Activated T-helper 2 cell treated with anti-CD3 and anti-CD28 coated beads, Interferon-gamma antibody, Interleukin-2, Interleukin-4, amounts not matched to agents 10 μg/mL and 5 μg/mL and 100 μg/mL, durations not matched to agents 14 hours and 24 hours and 36 hours (primary cell): ENCODE data around the gene SMYD3. TPM values are rescaled to one million over a fixed set of nuclear protein-coding genes. Genes with fewer than 3 reads are reported as not detected.
"Not testable (repeated sequence)": the region's sequence is repeated elsewhere in the genome, so short reads cannot be mapped to it uniquely, and the experiment has no call there.

Experiments used
- DNase-seq: peaks from one replicate; pipeline ENCODE4 v3.0.0; 2021; ENCODE audit warnings: low spot score
- H3K27ac Mint-ChIP-seq: one replicate; pipeline ENCODE4 v1.8.0; 2021; ENCODE audit warnings: mixed read lengths
- H3K27me3 Mint-ChIP-seq: one replicate; pipeline ENCODE4 v1.8.0; 2021; ENCODE audit warnings: low read depth, mixed read lengths
- H3K36me3 Mint-ChIP-seq: one replicate; pipeline ENCODE4 v1.8.0; 2021; ENCODE audit warnings: low read depth, mixed read lengths
- H3K4me1 Mint-ChIP-seq: one replicate; pipeline ENCODE4 v1.8.0; 2021; ENCODE audit warnings: low read depth, mixed read lengths
- H3K4me3 Mint-ChIP-seq: one replicate; pipeline ENCODE4 v1.8.0; 2021; ENCODE audit warnings: low read depth, mild to moderate bottlenecking, moderate library complexity, mixed read lengths
- H3K9me3 Mint-ChIP-seq: one replicate; pipeline ENCODE4 v1.8.0; 2021; ENCODE audit warnings: mixed read lengths
- intact Hi-C: fragments of 100-400 bp; cut with micrococcal nuclease; formaldehyde crosslinking; loops from one replicate; pipeline ENCODE4 v1.15.1; 2023
- total RNA-seq: library from RNA; stranded (reverse); gene quantifications from 2 replicates; pipeline ENCODE4 v1.2.3, GENCODE V29; 2022

SMYD3 gene
- total RNA-seq, 1 donor from 2014 or later: 24.1 TPM

- Mint-ChIP-seq H3K9me3 (no peaks in the 10 kb centered on the region), H3K27me3 (no peaks in the 10 kb centered on the region)
These were observed 163.1 kb downstream of the SMYD3 start for GRCh38 chr1:246343937-246344336.

DNA sequence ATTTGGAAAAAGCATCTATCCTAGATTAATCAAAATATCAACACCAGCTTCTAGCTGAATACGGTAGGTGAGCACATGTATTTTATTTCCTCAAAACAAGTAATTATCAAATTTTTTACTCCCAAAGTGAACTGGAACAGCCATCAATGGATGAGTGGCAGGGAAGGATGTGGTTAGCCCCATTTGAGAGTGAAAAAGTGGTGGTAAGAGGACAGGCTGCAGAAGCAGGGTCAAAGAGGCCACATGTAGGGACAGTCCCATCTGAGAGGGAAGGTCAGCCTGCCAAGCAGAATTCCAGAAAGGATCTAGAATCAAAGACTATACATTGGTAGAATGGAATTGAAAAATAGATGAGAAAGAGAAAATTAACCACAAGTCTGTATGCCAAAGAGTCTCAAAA, 163.8 kb downstream of the SMYD3 start:
- no peak overlapping the region for H3K27ac Mint-ChIP-seq
- H3K36me3 Mint-ChIP-seq: no peaks in the 10 kb centered on the region
- no peak for DNase-seq
- intact Hi-C loops: no loop called here
- H3K9me3 Mint-ChIP-seq: no peaks in the 10 kb centered on the region
- H3K4me1 Mint-ChIP-seq: peaks cover 22% of the 10 kb centered on the region
- no peaks in the 10 kb centered on the region for H3K27me3 Mint-ChIP-seq
- no peak overlapping the region for H3K4me3 Mint-ChIP-seq

More at GRCh38 chr1:246343937-246344336, 163.1 kb downstream of the SMYD3 start:
- intact Hi-C loops: no loop called here
- Mint-ChIP-seq H3K4me3 (no peak overlapping the region), H3K36me3 (no peaks in the 10 kb centered on the region), H3K4me1 (peaks cover 15% of the 10 kb centered on the region), H3K27ac (no peak overlapping the region)
- no peak for DNase-seq

DNA sequence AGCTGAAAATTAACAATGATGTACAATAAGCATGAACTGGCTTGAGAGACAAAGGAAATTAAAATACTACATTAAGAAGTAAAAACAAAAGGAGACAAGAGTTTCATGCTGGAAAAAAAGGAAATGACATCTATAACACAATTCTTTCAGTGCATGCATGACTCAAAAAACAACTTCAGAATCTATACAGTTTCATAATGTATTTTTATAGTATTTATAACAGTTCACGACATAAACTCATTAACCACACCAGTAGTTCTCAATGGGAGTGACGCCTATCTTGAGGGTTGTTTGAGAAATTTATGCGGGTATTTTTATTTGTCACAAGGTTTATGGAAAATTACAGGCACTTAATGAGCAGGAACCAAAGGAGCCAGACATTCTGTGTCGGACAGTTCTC, 168.5 kb downstream of the SMYD3 start:
- Mint-ChIP-seq H3K4me1 (peaks cover 38% of the 10 kb centered on the region), H3K4me3 (no peak overlapping the region), H3K9me3 (no peaks in the 10 kb centered on the region), H3K36me3 (no peaks in the 10 kb centered on the region), H3K27me3 (no peaks in the 10 kb centered on the region), H3K27ac (no peak overlapping the region)
- intact Hi-C loops: loop anchor here (1.0 to 10.0 kb wide), 2 partner anchors 8 to 214 kb away; no protein-coding TSS in a partner anchor
- no peak for DNase-seq

- intact Hi-C loops: loop anchor here (1.0 to 10.0 kb wide), 2 partner anchors 8 to 213 kb away; no protein-coding TSS in a partner anchor
- peaks cover 3% of the 10 kb centered on the region for H3K36me3 Mint-ChIP-seq
These were observed 169.0 kb downstream of the SMYD3 start for GRCh38 chr1:246338098-246338497.

DNA sequence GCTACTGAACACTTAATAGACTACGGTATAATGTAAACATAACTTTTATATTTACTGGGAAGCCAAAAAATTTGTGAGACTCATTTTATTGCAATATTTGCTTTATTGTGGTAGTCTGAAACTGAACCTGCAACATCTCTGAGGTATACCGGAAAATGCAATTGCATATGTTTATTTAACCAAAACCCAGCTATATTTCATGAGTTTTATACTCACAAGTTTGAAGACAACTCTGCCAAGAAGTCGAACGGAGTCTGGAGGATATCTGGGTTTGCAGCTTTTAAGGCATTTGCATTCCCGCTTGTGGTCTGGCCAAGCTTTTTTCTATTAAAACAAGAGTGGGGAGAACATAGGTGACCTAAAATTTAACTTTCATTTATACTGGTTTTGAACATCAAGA, 171.9 kb downstream of the SMYD3 start:
- intact Hi-C loops: loop anchor here (10.0 kb wide), 1 partner anchor 210 kb away; no protein-coding TSS in a partner anchor
- no peaks in the 10 kb centered on the region for H3K9me3 Mint-ChIP-seq
- no peak overlapping the region for H3K27ac Mint-ChIP-seq
- no peak for DNase-seq
- H3K4me3 Mint-ChIP-seq: no peak overlapping the region
- no peaks in the 10 kb centered on the region for H3K27me3 Mint-ChIP-seq
- peaks cover 55% of the 10 kb centered on the region for H3K4me1 Mint-ChIP-seq
- peaks cover 20% of the 10 kb centered on the region for H3K36me3 Mint-ChIP-seq

More at GRCh38 chr1:246338098-246338497, 169.0 kb downstream of the SMYD3 start:
- no peak for DNase-seq
- Mint-ChIP-seq H3K4me1 (peaks cover 38% of the 10 kb centered on the region), H3K27me3 (no peaks in the 10 kb centered on the region), H3K4me3 (no peak overlapping the region), H3K9me3 (no peaks in the 10 kb centered on the region), H3K27ac (no peak overlapping the region)

DNA sequence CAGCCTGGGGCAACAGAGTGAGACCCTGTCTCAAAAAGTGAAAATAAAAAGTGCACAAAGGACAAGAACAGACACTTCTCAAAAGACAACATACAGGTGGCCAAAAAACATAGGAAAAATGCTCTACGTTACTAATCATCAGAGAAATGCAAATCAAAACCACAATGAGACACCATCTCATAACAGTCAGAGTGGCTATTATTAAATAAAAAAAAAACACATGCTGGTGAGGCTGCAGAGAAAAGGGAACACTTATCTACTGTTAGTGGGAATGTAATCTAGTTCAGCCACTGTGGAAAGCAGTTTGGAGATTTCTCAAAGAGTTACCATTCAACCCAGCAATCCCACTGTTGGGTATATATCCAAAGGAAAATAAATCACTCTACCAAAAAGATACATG, 173.2 kb downstream of the SMYD3 start:
- intact Hi-C loops: loop anchor here (5.0 to 10.0 kb wide), 6 partner anchors 209 to 1502 kb away; partner anchors contain the start of genes CNST and TFB2M

DNA sequence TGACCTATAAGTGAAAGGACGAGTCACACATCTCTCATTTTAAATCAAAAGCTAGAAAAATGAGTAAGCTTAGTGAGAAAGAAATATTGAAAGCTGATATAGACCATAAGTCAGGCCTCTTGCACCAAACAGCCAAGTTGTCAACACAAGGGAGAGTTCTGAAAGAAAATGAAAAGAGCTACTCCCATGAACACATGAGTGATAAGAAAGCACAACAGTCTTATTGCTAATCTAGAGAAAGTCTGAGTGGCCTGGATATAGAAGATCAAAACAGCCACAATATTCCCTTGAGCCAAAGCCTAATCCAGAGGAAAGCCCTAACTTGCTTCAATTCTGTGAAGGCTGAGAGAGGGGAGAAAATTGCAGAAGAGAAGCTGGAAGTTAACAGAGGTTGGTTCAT, 175.0 kb downstream of the SMYD3 start:
- Mint-ChIP-seq H3K9me3 (peaks cover 5% of the 10 kb centered on the region), H3K27me3 (no peaks in the 10 kb centered on the region), H3K4me1 (peaks cover 48% of the 10 kb centered on the region), H3K27ac (peak overlapping the region; percentile 84), H3K36me3 (peaks cover 34% of the 10 kb centered on the region), H3K4me3 (peak overlapping the region; percentile 31)
- intact Hi-C loops: loop anchor here (5.0 to 10.0 kb wide), 6 partner anchors 207 to 1500 kb away; partner anchors contain the start of genes CNST and TFB2M
- DNase-seq: no peak

More for the DNA sequence above, 173.2 kb downstream of the SMYD3 start:
- Mint-ChIP-seq H3K9me3 (peaks cover 5% of the 10 kb centered on the region), H3K4me3 (no peak overlapping the region), H3K36me3 (peaks cover 26% of the 10 kb centered on the region), H3K4me1 (peaks cover 60% of the 10 kb centered on the region), H3K27me3 (no peaks in the 10 kb centered on the region), H3K27ac (no peak overlapping the region)
- DNase-seq: no peak

- intact Hi-C loops: loop anchor here (1.0 to 10.0 kb wide), 9 partner anchors 8 to 1498 kb away; partner anchors contain the start of genes CNST and TFB2M
These were observed 177.2 kb downstream of the SMYD3 start for GRCh38 chr1:246329900-246330299.

DNA sequence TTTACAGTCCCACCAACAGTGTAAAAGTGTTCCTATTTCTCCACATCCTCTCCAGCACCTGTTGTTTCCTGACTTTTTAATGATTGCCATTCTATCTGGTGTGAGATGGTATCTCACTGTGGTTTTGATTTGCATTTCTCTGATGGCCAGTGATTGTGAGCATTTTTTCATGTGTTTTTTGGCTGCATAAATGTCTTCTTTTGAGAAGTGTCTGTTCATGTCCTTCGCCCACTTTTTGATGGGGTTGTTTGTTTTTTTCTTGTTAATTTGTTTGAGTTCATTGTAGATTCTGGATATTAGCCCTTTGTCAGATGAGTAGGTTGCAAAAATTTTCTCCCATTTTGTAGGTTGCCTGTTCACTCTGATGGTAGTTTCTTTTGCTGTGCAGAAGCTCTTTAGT, 177.8 kb downstream of the SMYD3 start:
- H3K9me3 Mint-ChIP-seq, DNase-seq, H3K27me3 Mint-ChIP-seq, H3K27ac Mint-ChIP-seq, intact Hi-C loops, H3K4me3 Mint-ChIP-seq: not testable (repeated sequence)
- H3K4me1 Mint-ChIP-seq: peaks cover 44% of the 10 kb centered on the region
- H3K36me3 Mint-ChIP-seq: peaks cover 34% of the 10 kb centered on the region

More at GRCh38 chr1:246329900-246330299, 177.2 kb downstream of the SMYD3 start:
- H3K4me1 Mint-ChIP-seq: peaks cover 48% of the 10 kb centered on the region
- H3K4me3 Mint-ChIP-seq: no peak overlapping the region
- peaks cover 34% of the 10 kb centered on the region for H3K36me3 Mint-ChIP-seq
- DNase-seq: peak; percentile 28
- H3K27ac Mint-ChIP-seq: peak overlapping the region; percentile 29
- no peaks in the 10 kb centered on the region for H3K27me3 Mint-ChIP-seq
- H3K9me3 Mint-ChIP-seq: peaks cover 5% of the 10 kb centered on the region

DNA sequence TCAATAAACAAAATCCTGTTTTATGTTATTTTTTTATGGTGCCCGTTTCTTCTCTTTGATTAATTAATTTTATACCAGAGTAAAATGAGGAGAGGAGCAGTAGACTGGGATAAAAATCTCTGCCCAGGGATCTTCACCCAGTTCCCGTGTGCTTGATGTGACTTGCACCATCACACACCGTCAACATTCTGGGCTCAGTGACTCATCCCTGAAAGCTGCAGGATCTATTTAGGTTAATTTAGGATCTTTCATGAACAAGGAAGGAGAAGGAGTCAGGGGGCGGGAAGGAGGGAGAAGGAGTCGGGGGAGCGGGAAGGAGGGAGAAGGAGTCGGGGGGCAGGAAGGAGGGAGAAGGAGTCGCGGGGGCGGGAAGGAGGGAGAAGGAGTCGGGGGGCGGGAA, 182.4 kb downstream of the SMYD3 start:
- Mint-ChIP-seq H3K36me3 (peaks cover 10% of the 10 kb centered on the region), H3K27me3 (no peaks in the 10 kb centered on the region), H3K4me3 (no peak overlapping the region), H3K4me1 (peaks cover 2% of the 10 kb centered on the region), H3K9me3 (peaks cover 2% of the 10 kb centered on the region), H3K27ac (no peak overlapping the region)
- DNase-seq: no peak
- intact Hi-C loops: no loop called here

DNA sequence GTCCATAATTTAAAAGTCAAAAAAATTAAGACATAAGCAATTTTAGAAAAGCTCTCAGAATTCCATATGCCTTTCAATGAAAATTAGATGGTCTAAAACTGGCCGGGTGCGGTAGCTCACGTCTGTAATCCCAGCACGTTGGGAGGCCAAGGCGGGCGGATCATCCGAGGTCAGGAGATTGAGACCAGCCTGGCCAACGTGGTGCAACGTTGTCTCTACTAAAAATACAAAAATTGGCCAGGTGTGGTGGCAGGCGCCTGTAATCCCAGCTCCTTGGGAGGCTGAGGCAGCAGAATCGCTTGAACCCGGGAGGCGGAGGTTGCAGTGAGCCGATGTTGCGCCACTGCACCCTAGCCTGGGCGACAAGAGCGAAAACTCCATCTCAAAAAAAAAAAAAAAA, 183.0 kb downstream of the SMYD3 start:
- H3K27ac Mint-ChIP-seq, intact Hi-C loops, H3K9me3 Mint-ChIP-seq, H3K4me3 Mint-ChIP-seq, DNase-seq, H3K36me3 Mint-ChIP-seq, H3K4me1 Mint-ChIP-seq, H3K27me3 Mint-ChIP-seq: not testable (repeated sequence)

DNA sequence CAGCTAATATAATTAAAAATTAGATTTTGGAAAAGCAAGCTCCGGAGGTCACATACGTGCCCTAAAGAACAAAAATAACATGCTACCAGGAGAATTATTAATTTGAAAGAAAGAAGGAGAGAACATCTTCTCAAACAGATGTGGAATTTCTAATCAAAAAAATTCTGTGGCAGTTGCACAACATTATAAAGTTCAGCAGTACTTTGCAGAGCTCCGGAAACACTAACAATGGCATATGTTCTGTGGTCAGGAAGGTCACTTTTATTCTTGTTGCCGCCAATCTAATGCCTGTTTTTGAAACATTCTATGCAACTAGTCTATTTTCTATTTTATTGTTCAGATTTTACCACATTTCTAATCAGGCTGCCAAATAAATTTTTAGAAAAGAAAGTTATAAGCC, 186.8 kb downstream of the SMYD3 start:
- Mint-ChIP-seq H3K27ac (no peak overlapping the region), H3K4me1 (no peaks in the 10 kb centered on the region), H3K9me3 (no peaks in the 10 kb centered on the region), H3K27me3 (no peaks in the 10 kb centered on the region), H3K36me3 (no peaks in the 10 kb centered on the region), H3K4me3 (no peak overlapping the region)
- DNase-seq: no peak
- intact Hi-C loops: no loop called here

DNA sequence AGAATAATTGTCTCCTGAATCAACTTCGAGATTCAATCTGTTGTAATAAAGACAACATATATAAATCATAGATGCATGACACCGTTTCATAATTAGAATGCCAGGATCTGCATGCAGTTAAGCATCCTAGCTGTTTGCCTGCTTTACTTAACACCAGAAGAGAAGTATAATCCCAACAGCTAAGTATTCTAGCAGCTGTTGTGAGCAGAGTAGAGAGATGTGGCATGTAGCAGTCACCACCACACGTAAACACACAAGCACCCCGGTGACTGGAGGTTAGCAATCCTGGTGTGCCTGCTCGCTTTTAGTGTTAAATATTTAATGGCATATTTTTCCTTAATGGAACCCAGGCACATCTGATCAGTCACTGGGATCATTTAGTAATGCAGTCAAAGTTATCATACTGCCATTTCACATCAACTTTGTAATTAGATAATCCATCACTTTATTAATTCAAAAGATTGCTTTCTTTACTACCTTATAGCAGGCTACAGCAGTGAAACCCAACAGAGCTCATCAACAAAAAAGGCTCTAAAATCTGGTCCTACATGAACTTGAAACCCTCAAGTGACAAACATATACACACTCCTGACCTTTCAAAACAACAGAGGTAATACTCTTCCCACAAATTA, 187.9 kb downstream of the SMYD3 start:
- H3K4me3 Mint-ChIP-seq: no peak overlapping the region
- no peak overlapping the region for H3K27ac Mint-ChIP-seq
- intact Hi-C loops: no loop called here
- H3K27me3 Mint-ChIP-seq: no peaks in the 10 kb centered on the region
- H3K9me3 Mint-ChIP-seq: no peaks in the 10 kb centered on the region
- no peak for DNase-seq
- no peaks in the 10 kb centered on the region for H3K4me1 Mint-ChIP-seq
- no peaks in the 10 kb centered on the region for H3K36me3 Mint-ChIP-seq
